ENCODE data around the gene HLA-DRB1.
"Not testable (repeated sequence)": the region's sequence is repeated elsewhere in the genome, so short reads cannot be mapped to it uniquely, and the experiment has no call there.

The HLA-DRB1 gene

DNA sequence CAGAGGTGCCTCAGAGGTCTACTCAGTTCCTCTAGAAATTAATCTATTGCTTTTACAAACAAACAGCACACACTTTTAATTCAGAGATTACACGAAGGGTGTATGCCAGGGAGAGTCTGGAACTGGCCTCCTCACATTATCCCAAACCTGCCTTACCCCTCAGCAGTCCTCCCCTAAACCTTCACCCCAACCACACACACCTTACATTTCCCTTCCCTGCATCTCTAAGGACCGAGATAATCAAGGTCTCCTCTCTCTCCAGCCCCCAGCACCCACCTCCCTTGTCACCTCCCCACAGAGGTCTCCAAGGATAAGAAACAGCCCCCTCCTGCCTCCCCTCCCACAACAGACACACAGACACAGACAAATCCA is 6.1 kb downstream of the HLA-DRB1 start:
- WGBS (ENCODE audit: insufficient coverage, insufficient read length), result no CpG with 5 or more reads among the region's 2 CpGs
- 0 out of 2 replicates have a peak, but pooled peaks cover 1% of the 10 kb centered on the region for H3K4me1 ChIP-seq (ENCODE audit: control insufficient read depth, insufficient read depth, low read length)
- no peak overlapping the region for H3K27ac ChIP-seq (ENCODE audit: low read length)
- no peaks in the 10 kb centered on the region for H3K36me3 ChIP-seq (ENCODE audit: control insufficient read depth, insufficient read depth, low read length)
- no peaks in the 10 kb centered on the region for H3K9me3 ChIP-seq (ENCODE audit: control insufficient read depth, insufficient read depth, low read length)
- no peak for DNase-seq (ENCODE audit: low read depth, low spot score)
- H3K4me3 ChIP-seq (ENCODE audit: low read length), result peak overlapping the region; percentile 22; the same call in 1 of the 2 replicates
- H3K27me3 ChIP-seq (ENCODE audit: control insufficient read depth, insufficient read depth, low read length), result no peaks in the 10 kb centered on the region

DNA sequence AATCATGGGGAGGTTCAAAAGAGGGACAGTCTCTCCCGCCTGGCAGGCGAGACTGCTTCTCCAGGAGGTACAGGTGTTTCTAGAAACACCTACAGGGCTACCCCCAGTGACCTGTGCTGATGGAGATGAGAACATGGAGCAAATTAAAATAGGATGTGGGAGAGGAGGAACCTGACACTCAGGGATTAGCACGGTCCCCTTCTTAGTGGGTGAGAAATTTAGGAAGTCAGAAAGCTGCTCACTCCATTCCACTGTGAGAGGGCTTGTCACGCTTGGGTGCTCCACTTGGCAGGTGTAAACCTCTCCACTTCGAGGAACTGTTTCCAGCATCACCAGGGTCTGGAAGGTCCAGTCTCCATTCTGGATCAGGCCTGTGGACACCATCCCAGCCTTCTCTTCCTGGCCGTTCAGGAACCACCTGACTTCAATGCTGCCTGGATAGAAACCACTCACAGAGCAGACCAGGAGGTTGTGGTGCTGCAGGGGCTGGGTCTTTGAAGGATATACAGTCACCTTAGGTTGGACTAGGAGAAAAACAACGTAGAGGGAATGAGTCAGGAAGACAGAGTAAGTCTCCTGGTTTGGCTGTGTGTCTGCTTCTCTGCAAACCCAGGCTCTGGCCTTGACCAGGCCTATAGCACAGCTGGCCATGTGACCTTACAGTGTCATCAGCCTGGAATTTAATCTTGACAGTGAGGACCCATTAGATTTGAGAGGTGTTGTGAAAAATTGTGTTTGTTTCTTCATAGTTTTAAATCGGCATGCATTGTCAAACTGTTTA is 8.1 kb downstream of the HLA-DRB1 start:
- 0 out of 2 replicates have a peak, but pooled peaks cover 1% of the 10 kb centered on the region for H3K4me1 ChIP-seq (ENCODE audit: control insufficient read depth, insufficient read depth, low read length)
- H3K9me3 ChIP-seq (ENCODE audit: control insufficient read depth, insufficient read depth, low read length), result no peaks in the 10 kb centered on the region
- H3K27ac ChIP-seq (ENCODE audit: low read length), result no peak overlapping the region
- no peaks in the 10 kb centered on the region for H3K36me3 ChIP-seq (ENCODE audit: control insufficient read depth, insufficient read depth, low read length)
- H3K4me3 ChIP-seq (ENCODE audit: low read length), result no peak overlapping the region
- no CpG with 5 or more reads among the region's 8 CpGs for WGBS (ENCODE audit: insufficient coverage, insufficient read length)
- no peak for DNase-seq (ENCODE audit: low read depth, low spot score)
- no peaks in the 10 kb centered on the region for H3K27me3 ChIP-seq (ENCODE audit: control insufficient read depth, insufficient read depth, low read length)

DNA sequence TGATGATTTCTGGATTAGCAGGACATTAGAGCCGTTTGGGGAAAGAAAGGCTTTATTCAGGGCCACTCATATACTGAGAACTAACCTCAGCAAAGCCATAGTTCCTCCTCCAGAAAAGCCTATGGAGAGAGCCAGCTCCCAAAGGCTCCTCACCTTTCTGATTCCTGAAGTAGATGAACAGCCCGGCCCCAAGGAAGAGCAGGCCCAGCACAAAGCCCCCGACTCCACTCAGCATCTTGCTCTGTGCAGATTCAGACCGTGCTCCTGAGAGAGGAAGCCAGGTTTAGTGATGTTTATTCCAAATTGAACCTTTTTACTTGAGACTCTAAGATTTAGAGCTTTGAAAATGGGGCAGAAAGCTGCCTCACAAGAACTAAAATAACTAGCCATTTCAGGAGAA is 9.1 kb downstream of the HLA-DRB1 start:
- H3K4me1 ChIP-seq (ENCODE audit: control insufficient read depth, insufficient read depth, low read length), result 0 out of 2 replicates have a peak, but pooled peaks cover 1% of the 10 kb centered on the region
- no CpG with 5 or more reads among the region's 4 CpGs for WGBS (ENCODE audit: insufficient coverage, insufficient read length)
- DNase-seq (ENCODE audit: low read depth, low spot score), result no peak
- H3K4me3 ChIP-seq (ENCODE audit: low read length), result no peak overlapping the region
- no peaks in the 10 kb centered on the region for H3K9me3 ChIP-seq (ENCODE audit: control insufficient read depth, insufficient read depth, low read length)
- no peaks in the 10 kb centered on the region for H3K36me3 ChIP-seq (ENCODE audit: control insufficient read depth, insufficient read depth, low read length)
- H3K27ac ChIP-seq (ENCODE audit: low read length), result no peak overlapping the region
- no peaks in the 10 kb centered on the region for H3K27me3 ChIP-seq (ENCODE audit: control insufficient read depth, insufficient read depth, low read length)

DNA sequence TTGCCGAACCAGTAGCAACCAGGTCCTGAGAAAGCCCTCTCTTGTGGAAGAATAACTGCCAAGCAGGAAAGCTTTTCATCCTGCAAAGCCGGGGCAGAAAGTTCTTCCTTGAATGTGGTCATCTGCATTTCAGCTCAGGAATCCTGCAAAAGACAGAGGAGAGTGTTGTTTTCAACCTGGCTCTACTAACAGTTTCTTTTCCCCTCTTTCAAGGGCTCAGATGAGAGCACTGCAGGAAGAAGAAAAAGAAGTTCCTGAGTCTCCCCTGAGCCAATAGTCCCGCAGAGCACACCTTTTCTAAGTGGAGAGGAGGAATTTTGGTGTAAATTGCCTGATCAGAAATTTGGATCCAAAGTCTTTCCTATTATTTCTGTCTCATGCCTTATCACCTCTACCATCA is 10.7 kb downstream of the HLA-DRB1 start:
- H3K36me3 ChIP-seq (ENCODE audit: control insufficient read depth, insufficient read depth, low read length), result no peaks in the 10 kb centered on the region

DNA sequence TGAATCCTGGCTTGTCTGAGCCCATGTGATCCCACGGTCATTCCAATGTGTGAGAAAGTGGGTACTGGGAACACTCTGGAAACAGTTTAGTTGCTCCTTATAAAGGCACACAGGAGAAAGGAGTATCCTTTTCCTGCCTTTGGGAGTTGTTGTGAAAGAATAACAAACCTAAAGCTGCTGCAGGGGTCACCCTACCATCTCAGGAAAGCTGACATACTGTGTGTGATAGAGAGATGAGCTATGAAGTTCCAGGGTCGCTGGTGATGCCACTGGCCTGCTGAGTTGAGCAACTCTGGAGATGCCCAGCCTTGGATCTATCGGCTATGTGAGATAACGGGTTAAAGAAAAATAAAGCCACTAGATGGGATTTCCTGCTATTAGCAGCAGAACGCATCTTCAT is 12.2 kb downstream of the HLA-DRB1 start:
- not testable (repeated sequence) for H3K9me3 ChIP-seq (ENCODE audit: control insufficient read depth, insufficient read depth, low read length); H3K4me3 ChIP-seq (ENCODE audit: low read length); H3K4me1 ChIP-seq (ENCODE audit: control insufficient read depth, insufficient read depth, low read length); H3K36me3 ChIP-seq (ENCODE audit: control insufficient read depth, insufficient read depth, low read length); DNase-seq (ENCODE audit: low read depth, low spot score); H3K27ac ChIP-seq (ENCODE audit: low read length); H3K27me3 ChIP-seq (ENCODE audit: control insufficient read depth, insufficient read depth, low read length)
- WGBS (ENCODE audit: insufficient coverage, insufficient read length), result no CpG with 5 or more reads among the region's 5 CpGs

More for the DNA sequence above, 10.7 kb downstream of the HLA-DRB1 start:
- WGBS (ENCODE audit: insufficient coverage, insufficient read length), result no CpG with 5 or more reads among the region's 3 CpGs
- no peaks in the 10 kb centered on the region for H3K9me3 ChIP-seq (ENCODE audit: control insufficient read depth, insufficient read depth, low read length)
- H3K27me3 ChIP-seq (ENCODE audit: control insufficient read depth, insufficient read depth, low read length), result no peaks in the 10 kb centered on the region
- 0 out of 2 replicates have a peak, but pooled peaks cover 1% of the 10 kb centered on the region for H3K4me1 ChIP-seq (ENCODE audit: control insufficient read depth, insufficient read depth, low read length)
- no peak overlapping the region for H3K4me3 ChIP-seq (ENCODE audit: low read length)
- H3K27ac ChIP-seq (ENCODE audit: low read length), result no peak overlapping the region
- DNase-seq (ENCODE audit: low read depth, low spot score), result no peak

DNA sequence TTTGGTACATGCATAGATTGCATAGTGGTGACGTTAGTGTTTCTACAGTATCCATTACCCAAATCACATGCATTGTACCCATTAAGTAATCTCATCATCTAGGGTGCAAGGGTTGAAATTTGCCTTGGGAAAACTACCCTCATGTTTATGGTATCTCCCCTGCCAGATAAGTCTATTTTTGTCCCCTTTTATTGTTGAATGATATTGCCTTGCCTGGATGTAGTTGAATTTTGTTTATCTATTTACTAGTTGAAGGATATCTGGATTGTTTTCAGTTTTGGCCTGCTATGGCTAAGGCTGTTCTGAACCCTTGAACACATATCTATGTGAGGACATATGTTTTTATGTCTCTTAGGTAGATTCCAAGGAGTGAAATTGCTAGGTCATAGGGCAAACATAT is 13.4 kb downstream of the HLA-DRB1 start:
- no CpG with 5 or more reads among the region's 1 CpG for WGBS (ENCODE audit: insufficient coverage, insufficient read length)
- no peaks in the 10 kb centered on the region for H3K36me3 ChIP-seq (ENCODE audit: control insufficient read depth, insufficient read depth, low read length)

DNA sequence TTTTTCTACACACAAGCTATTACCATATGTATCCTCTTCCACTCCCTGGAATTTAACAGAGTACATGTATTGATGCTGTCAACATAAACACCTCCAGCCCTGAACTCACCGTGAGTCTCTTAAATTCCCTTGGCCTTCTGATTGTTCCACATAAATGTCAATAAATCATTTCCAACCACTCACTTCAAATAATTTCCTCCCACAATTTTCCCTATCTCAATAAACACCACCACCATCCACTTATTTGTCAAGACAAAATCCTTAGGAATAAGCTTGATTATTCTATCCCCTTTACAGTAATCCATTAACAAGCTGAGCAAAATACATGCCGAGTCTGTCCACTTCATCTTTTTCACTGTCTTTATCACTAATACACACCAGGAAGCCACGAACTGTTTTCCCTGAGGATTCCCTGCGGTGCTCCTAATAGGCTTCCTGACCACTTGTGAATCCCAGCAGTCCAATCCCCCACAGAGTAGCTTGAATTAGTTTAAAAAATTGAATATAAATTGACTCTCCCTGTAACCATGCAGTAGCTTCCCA is 19.2 kb downstream of the HLA-DRB1 start:
- Histone ChIP-seq H3K36me3 (ENCODE audit: control insufficient read depth, insufficient read depth, low read length) (no peaks in the 10 kb centered on the region), H3K27ac (ENCODE audit: low read length) (no peak overlapping the region), H3K4me1 (ENCODE audit: control insufficient read depth, insufficient read depth, low read length) (no peaks in the 10 kb centered on the region), H3K27me3 (ENCODE audit: control insufficient read depth, insufficient read depth, low read length) (no peaks in the 10 kb centered on the region), H3K4me3 (ENCODE audit: low read length) (no peak overlapping the region), H3K9me3 (ENCODE audit: control insufficient read depth, insufficient read depth, low read length) (no peaks in the 10 kb centered on the region)
- no peak for DNase-seq (ENCODE audit: low read depth, low spot score)
- WGBS (ENCODE audit: insufficient coverage, insufficient read length), result no CpG with 5 or more reads among the region's 4 CpGs

More for the DNA sequence above, 13.4 kb downstream of the HLA-DRB1 start:
- DNase-seq (ENCODE audit: low read depth, low spot score), result no peak
- Histone ChIP-seq H3K9me3 (ENCODE audit: control insufficient read depth, insufficient read depth, low read length) (no peaks in the 10 kb centered on the region), H3K27me3 (ENCODE audit: control insufficient read depth, insufficient read depth, low read length) (no peaks in the 10 kb centered on the region), H3K4me3 (ENCODE audit: low read length) (no peak overlapping the region), H3K4me1 (ENCODE audit: control insufficient read depth, insufficient read depth, low read length) (0 out of 2 replicates have a peak, but pooled peaks cover 1% of the 10 kb centered on the region), H3K27ac (ENCODE audit: low read length) (no peak overlapping the region)

DNA sequence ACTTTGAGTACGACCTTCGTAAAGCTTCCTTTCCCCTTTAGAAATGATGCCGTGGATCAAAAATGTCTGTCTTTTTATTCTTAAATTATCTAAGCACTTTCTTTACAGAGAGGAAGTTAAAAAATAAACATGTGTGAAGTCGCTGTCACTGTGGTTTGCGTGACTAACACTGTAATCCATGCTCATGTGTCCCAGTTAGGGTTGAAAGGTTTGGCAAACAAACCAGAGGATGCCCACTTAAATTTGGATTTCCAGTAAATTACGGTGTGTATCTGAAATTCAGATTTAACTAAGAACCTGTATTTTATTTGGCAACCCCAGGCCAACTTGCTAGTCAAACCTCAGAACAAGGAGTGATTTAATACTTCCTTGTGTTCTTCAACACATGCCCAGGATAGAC is 21.1 kb downstream of the HLA-DRB1 start:
- H3K9me3 ChIP-seq (ENCODE audit: control insufficient read depth, insufficient read depth, low read length), result no peaks in the 10 kb centered on the region
- no peaks in the 10 kb centered on the region for H3K27me3 ChIP-seq (ENCODE audit: control insufficient read depth, insufficient read depth, low read length)
- no peaks in the 10 kb centered on the region for H3K36me3 ChIP-seq (ENCODE audit: control insufficient read depth, insufficient read depth, low read length)
- no peak overlapping the region for H3K27ac ChIP-seq (ENCODE audit: low read length)
- no CpG with 5 or more reads among the region's 6 CpGs for WGBS (ENCODE audit: insufficient coverage, insufficient read length)
- no peaks in the 10 kb centered on the region for H3K4me1 ChIP-seq (ENCODE audit: control insufficient read depth, insufficient read depth, low read length)
- H3K4me3 ChIP-seq (ENCODE audit: low read length), result no peak overlapping the region
- no peak for DNase-seq (ENCODE audit: low read depth, low spot score)

DNA sequence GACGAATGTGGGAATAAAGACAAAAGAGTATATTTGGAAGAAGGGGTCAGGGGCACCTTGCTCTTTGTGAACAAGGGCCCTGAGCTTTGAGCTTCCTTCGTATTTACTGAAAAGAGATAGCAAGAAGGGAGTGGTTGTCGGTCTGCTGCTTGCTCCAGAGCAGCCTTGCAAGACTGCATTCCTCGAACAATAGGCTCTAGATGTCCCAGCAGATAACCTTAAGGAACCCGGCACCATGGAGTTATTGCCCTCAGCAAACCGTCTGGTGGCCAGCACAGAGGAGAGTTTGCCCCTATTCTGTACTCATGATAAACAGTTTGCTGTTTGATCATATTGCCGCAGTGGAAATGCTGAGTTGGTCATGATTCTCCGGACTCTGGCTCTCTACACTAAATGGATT is 22.7 kb downstream of the HLA-DRB1 start:
- H3K4me3 ChIP-seq (ENCODE audit: low read length), result no peak overlapping the region
- H3K27ac ChIP-seq (ENCODE audit: low read length), result no peak overlapping the region
- no peaks in the 10 kb centered on the region for H3K4me1 ChIP-seq (ENCODE audit: control insufficient read depth, insufficient read depth, low read length)
- no peak for DNase-seq (ENCODE audit: low read depth, low spot score)
- H3K9me3 ChIP-seq (ENCODE audit: control insufficient read depth, insufficient read depth, low read length), result no peaks in the 10 kb centered on the region
- WGBS (ENCODE audit: insufficient coverage, insufficient read length), result no CpG with 5 or more reads among the region's 8 CpGs
- no peaks in the 10 kb centered on the region for H3K36me3 ChIP-seq (ENCODE audit: control insufficient read depth, insufficient read depth, low read length)
- H3K27me3 ChIP-seq (ENCODE audit: control insufficient read depth, insufficient read depth, low read length), result no peaks in the 10 kb centered on the region

DNA sequence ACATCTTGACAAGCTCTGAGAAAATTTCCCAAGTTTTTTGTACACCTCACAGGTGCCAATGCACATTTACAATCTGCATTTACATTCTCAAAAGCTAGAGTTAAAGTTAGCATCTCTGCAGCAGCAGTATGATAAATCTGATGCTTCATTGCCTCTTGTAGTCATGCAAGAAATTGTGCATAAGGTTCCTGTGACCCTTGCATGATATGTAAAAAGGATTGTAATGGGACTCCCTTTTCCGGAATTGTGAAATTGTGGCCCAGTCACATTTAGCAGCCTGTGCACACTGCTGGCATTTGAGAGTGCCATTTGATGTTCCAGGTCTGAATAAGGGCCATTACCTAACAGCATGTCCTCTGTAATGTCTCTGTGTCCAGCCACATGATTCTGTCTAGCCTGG is 24.1 kb downstream of the HLA-DRB1 start:
- DNase-seq (ENCODE audit: low read depth, low spot score), result no peak
- H3K36me3 ChIP-seq (ENCODE audit: control insufficient read depth, insufficient read depth, low read length), result no peaks in the 10 kb centered on the region
- H3K9me3 ChIP-seq (ENCODE audit: control insufficient read depth, insufficient read depth, low read length), result no peaks in the 10 kb centered on the region
- no peaks in the 10 kb centered on the region for H3K27me3 ChIP-seq (ENCODE audit: control insufficient read depth, insufficient read depth, low read length)
- no peak overlapping the region for H3K27ac ChIP-seq (ENCODE audit: low read length)
- no CpG with 5 or more reads among the region's 1 CpG for WGBS (ENCODE audit: insufficient coverage, insufficient read length)
- no peak overlapping the region for H3K4me3 ChIP-seq (ENCODE audit: low read length)
- no peaks in the 10 kb centered on the region for H3K4me1 ChIP-seq (ENCODE audit: control insufficient read depth, insufficient read depth, low read length)

DNA sequence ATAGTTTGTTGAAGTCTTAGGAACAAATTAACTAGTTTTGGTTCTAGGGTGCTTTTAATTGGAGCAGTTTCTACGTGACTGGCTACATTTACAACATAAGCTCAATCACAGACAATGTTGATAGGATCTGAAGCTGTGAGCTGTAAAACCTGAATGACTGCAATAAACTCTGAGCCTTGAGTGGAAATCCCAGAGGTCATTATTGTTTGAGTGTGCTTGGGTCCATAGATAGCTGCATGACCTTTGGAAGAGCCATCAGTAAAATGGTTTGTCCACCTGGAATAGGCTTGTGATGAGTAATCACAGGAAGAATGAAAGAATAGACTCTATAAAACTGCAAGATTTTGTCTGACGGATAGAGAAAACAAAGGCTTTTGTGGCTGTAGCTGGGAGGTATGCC is 26.7 kb downstream of the HLA-DRB1 start:
- Histone ChIP-seq H3K27me3 (ENCODE audit: control insufficient read depth, insufficient read depth, low read length) (no peaks in the 10 kb centered on the region), H3K4me1 (ENCODE audit: control insufficient read depth, insufficient read depth, low read length) (no peaks in the 10 kb centered on the region), H3K36me3 (ENCODE audit: control insufficient read depth, insufficient read depth, low read length) (no peaks in the 10 kb centered on the region), H3K4me3 (ENCODE audit: low read length) (no peak overlapping the region), H3K27ac (ENCODE audit: low read length) (no peak overlapping the region), H3K9me3 (ENCODE audit: control insufficient read depth, insufficient read depth, low read length) (no peaks in the 10 kb centered on the region)
- WGBS (ENCODE audit: insufficient coverage, insufficient read length), result no CpG with 5 or more reads among the region's 2 CpGs
- DNase-seq (ENCODE audit: low read depth, low spot score), result no peak

All from iPS DF 6.9 (cell line).